Daoy (cell line): Measurements from ENCODE around the gene ST6GALNAC4. TPM values are rescaled to one million over a fixed set of nuclear protein-coding genes. Genes with fewer than 3 reads are reported as not detected.
A peak's percentile ranks its signal among the peaks of the same experiment; 100 is the strongest.

Source experiments
- DNase-seq: peaks from one replicate; pipeline ENCODE4 v3.0.0-alpha.2; 2015; ENCODE audit warnings: low read depth
- total RNA-seq: library from RNA; depleted of rRNA; stranded (reverse); fragments of >200 nt; shearing (Covaris generic); gene quantifications from 2 replicates; pipeline ENCODE4 v1.2.3, GENCODE V29; 2014

The ST6GALNAC4 gene
- total RNA-seq, 1 experiment from 2014 or later: 29.1 TPM

DNA sequence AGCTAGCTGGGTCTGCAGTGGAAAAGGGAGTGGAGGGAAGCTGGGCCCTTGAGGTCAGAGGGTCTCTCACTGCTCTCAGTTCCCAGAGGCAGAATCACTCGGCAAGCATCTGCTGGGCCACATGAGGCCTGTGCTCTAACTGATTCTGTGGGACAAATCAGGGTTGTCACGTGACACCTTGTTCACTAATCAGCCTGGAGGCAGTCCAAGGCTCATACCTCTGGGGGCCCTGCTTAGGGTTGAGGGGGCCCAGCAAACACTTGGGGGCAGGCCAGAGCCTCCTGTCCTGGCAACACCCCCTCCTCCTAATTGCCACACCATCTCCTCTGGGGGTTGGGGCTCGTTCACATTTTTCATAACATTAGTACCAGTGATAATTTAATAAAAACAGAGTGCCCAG is 29.9 kb upstream of the ST6GALNAC4 start:
- no peak for DNase-seq

DNA sequence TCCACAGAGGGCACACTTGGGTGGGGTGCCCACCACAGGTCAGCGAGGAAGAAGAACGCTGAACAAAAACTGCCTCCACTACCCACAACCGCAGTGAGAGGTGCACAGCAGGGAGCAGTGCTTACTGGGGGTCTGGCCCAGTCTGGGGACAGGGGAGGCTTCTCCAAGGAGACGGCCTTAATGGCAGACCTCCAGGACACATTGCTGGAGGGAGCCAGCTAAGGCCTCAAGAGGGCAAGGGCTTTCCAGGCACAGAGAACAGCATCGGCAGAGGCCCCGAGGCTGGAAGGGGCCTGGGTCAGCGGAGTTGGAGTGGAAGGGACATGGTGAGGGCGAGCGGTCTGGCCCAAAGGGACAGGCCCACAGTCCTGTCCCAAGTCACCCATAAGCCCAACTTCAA is 29.1 kb upstream of the ST6GALNAC4 start:
- no peak for DNase-seq

DNA sequence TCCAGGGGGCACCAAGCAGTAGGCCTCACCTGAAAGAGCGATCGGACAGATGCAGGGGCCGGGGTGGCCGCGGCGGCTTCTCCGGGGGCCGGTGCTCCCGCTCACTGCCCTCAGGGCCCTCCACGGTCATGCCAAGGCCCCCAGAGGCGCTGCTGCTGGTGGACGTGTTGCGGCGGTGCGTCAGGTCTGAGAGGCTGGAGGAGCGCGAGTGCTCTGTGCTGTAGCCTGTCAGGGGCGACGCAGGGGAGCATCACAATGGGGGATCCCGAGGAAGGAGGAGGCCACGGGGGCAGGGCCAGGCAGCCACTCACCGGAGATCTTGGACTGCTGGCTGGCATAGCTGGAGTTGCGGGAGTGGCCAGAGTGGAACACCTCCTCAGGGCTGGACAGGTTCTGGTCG is 28.5 kb upstream of the ST6GALNAC4 start:
- DNase-seq: no peak

DNA sequence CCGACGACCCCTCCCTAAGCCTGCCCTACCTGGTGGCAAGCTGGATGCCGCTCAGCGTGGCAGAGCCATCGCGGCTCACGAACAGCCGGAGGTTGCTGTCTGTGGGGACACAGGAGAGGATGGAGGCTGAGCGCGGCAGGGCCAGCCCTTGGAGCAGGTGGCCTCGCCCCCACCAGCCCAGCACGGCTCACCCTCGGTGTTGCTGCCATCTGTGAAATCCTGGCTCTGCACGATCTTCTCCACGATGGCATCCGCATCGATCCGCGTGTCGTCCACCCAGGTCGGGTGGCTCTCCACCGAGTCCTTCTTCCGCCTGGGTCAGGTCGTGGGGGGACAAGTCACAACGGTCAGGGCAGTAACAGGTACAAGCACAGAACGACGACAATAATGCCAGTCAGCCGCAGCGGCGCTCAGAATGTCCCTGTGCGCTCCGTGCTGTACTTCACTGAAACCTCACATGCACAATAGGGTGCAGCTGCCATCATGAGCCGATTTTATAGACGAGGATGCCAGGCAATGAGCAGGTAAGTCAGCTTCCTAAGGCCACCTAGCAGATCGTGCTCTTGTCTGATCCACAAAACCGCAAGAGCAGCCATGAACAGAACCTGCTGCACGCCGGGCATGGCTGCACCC is 27.9 kb upstream of the ST6GALNAC4 start:
- no peak for DNase-seq

DNA sequence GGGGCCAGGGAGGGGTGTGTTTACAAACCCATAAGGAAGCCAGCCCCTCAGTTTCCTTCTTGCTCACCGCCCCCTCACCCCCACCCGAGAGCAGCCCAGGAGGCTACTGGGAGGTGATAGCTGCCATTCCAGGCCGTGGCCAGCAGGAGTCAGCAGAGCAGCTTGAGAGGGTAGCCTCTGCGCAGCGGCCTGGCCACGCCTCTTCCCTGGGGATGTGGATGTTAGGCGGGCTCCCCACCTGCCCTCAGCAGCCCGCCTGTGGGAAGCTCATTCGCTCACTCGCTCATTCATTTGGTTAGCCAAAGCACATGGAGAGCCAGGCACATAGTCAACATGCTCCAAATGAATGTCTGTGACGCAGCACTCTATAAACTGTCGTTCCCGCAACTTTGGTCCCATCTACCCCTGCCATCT is 26.9 kb upstream of the ST6GALNAC4 start:
- DNase-seq: peak; percentile 90

DNA sequence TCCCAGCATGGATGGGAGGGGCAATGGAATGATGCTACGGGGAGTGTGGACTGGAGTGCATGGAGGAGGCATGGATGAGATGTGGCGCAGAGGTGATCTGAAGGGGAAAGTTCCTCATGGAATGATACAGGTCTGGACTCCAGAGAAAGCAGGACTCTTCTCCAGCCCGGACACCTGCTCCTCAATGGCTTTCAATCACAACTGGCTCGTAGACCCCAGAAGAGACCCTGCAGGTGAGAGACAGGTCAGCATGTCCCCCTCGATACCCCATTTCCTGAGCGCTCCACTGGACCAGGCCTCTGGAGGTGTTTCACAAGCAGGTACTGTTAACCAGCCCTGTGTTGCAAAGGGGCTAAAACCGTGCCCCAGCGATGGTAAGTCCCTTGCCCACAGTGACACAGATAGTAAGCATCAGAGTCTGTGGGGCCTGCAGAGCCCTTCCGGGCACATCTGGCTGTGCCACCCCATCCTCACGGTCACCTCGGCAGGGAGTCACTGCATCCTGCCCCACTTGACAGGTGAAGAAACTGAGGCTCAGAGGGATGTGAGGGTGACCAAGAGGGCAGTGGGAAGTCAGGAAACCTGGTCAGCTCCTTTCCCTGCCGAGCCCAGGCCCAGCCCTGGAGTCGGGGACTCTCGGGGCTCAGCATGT is 26.3 kb upstream of the ST6GALNAC4 start:
- DNase-seq: no peak

DNA sequence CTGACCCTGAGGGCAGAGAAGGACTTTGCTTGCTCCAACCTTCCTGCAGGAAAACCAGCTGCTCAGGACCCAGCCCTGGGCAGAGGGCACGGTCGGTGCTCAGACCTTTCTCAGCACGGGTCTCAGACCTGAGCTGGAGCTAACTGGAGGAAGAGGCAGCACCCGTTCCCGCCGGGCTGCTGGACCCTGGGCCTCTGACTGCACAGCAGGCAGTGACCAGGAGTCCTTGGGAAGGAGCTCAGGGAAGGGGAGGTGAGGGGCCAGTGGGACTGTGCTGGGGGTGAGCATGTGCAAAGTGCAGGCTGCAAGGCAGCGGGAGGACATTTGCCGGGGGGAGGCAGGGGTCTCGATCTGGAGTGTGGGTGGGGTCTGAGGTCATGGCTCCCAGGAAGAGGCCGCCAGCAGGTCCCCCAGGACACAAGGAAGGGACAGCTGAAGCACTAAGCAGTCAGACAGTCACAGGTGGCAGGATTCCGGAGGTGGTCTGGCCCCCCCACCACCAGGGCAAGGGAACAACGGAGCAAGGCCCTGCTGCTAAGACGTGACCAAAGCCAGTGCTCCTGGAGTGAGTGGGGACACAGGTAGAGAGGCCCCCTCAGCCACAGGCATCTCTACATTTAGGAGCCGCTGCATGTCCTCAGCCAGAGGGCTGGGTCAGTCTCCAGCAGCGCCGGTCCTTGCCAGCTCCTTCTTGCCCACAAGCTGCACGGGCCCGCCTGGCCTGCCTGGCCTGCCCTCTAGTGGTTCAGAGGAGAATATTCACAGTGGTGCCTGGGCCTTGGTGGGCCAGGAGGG is 25.6 kb upstream of the ST6GALNAC4 start:
- DNase-seq: peak; percentile 77

DNA sequence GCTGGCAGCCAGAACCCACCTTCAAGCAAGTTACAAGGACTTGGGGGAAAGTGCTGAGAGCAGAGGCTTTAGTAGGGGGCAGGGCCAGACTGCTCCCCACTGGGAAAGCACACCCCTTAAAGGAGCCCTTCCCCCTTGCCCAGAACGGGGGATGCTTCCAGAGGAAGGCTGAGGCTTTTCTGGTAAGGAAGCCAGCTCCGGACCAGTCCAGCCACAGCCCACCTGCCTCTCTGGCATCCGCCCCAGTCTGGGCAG is 25.0 kb upstream of the ST6GALNAC4 start:
- DNase-seq: no peak

DNA sequence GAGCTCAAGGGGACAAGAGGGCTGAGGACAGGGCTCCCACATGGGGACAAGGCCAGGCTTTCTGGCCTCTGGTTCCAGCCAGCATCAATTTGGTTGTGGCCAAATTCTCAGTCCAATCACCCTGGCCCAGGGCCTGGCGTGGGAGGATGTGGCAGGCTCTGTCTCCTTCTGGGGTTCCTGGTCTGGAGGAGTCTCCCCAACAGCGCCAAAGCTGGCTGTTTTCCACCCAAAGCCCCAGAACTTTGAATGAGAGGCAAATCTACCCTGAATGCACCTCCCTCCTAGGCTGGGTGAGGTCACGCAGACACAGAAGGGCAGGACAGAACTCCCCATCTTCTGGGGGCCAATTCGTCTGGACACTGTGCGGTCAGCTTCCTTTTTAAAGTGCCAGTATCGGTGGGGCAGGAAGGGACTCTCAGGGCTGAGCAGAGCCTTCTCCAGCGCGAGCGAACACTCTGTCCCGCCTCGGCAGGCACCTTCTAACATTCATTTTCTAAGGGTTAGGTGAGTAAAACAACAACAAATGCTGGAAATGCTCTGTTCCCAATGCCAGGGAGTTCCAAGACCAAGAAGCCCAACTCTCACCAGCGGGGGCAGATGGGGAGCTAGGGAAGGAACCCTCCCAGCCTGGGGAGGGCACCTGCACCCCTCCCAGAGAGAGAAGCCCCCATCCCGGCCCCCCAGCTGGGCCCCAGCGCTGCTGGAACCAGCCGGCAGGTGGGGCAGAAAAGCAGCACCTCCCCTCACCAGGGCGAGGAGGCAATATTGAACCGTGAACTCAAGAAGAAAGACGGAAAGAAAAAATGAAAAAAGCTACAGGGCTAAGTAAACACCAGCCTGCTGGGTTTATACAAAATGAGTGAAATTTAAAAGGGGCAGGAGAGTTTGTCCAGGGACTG is 24.5 kb upstream of the ST6GALNAC4 start:
- DNase-seq: no peak

DNA sequence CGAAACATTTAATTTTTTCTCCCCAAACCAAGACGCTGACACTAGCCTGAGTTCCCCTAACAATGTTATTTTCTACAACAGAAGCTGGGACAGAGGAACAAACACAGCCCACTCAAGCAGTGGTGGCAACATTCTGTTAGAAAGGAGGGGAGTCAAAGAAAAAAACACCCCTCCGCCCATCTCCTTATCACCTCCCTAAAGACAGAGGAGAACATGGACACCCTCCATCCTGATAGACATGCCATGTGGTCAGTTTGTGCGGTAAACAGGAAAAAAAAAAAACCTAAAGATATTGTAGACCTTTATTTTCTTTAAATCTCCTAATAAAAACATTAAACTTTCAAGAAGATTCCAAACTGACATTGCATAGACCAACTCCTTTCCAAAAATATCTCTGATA is 23.8 kb upstream of the ST6GALNAC4 start:
- DNase-seq: no peak

DNA sequence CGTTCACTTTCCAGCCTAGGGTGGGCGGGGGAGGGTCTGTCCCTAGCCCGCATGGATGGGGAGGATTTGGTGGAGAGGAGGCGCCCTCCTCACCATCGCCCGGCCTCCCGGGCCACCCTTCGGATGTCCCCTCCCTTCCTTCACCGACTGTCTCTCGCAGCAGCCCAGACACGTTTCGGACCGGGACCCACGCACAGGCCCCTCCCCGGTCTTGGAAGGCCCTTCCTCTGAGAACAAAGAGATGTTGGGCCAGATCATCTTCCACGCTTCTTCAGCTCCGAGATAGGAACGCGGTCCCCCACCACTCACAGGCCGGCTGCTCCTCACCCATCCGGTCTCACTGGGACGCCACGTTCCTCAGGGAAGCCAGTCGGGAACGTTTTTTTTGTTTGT is 21.5 kb upstream of the ST6GALNAC4 start:
- DNase-seq: no peak

DNA sequence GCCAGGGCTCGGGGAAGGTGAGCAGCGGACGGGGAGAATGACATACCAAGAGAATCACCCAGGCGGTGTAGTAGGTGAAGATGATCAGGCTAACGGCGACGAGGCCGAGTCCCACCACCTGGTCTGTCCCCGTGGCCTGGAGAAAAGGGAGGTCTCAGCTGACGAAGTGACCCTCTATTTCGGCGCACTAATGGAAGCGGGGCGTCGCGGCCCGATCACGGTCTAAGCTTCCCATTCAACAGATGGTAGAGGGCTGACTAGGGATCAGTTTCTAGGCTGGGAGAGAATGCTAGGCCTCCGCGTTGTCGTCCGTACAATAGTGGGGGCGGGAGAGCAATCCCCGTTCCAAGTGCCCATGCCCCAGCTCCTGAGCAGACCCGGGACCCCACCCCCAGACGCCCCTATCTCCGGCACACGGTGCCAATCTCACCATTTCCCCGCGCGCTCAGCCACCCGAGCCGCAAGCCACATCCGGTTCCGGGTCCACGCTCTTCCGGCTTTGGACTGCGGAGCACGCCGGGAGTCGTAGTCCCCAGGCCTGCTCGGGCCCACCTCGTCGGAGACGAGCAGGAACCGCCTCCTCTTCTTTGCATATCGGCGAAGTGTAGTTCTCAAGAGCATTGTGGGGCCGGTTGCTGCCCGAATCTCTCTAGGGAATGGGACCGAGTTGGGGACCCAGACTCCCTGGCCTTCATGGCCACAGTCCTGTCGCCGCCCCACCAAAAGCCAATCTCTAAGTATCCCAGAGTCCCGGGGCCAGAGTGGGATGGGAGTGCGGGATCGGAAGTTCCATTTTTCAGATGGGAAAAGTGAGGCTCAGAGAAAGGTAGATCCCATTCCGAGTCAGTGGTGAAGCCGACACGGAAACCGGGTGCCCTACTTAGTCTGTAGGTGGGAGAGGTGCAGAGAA is 20.8 kb upstream of the ST6GALNAC4 start, which contains the start of gene DPM2:
Gene DPM2 (minus strand): TSS at position 467 of the 910 bp plus-strand sequence. CDS start 34 bp downstream, at position 433.
- peak; percentile 95 for DNase-seq

DNA sequence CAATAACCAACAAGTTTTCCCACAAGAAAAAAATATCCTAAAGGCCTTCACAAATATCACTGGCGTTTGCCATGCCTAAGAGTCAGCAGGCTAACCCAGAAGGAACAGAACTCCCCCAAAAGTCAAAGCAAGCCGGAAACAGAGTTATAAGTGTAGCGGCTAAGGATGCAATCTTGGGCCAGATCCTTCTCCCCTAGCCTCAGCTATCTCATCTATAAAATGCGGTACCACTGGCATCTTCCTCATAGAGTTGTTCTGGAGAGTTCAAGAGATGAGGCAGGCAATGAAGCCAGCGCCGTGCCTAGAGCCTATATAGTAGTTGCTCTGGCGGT is 20.2 kb upstream of the ST6GALNAC4 start:
- no peak for DNase-seq

DNA sequence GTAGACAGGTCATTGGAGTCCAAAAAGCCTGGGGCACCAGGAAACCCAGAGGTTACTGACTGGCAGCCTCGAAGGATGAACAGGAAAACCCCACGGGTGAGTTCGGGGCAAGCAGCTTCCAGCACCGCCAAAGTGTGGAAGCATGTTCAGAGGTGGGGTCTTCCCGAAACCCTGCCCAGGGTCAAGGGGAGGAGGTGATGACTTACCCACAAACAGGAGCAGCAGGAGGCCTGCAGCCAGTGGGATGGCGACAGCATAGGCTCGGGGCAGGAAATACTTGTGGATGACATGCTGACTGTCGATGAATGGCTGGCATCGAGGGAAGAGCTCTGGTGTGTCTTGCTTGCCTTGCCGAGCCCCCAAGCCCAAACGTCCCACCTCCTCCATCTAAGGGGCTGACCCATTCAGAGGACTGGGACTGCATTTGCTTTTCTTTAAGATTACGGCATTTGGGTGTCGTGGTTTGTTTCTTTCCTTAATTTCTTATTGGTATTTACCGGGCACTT is 19.6 kb upstream of the ST6GALNAC4 start:
- DNase-seq: no peak

DNA sequence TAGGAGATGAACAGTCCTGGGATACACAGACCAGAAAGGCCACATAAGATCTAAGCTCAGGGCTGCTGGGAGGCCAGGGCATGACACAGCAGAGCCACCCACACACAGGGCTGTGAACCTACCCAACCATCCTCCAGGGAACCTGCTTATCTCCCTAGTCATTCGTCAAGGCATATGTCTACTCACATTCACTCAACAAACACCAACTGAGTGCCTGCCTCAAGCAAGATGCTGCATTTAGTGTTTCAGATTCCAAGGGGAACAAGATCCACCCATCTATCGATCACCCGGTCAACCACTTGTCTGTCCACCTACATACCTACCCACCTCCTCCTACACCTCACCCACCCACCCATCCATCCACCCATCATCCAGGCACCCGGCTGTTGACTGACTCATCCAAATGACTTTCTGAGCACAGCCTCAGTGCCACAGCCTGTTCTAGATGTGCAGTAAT is 19.0 kb upstream of the ST6GALNAC4 start:
- DNase-seq: no peak

DNA sequence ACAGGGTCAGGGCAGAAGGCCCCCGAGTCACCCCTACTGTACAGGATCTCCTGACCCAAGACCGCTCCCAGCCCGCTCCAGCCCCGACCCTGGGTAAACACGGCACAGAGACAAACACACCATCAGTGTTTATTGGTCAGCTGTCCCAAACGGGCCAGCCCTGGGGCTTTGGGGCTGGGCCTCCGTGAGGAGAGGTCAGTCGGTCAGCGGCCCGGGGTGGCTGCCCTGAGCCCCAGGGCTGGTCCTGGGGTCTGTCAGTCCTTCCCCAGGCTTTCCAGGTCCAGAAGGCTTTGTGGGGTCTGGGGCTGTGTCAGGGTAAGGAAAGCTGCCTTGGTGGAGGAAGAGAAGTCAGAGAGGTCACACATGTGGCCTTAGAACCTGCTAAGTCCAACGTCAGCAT is 18.1 kb upstream of the ST6GALNAC4 start:
- DNase-seq: no peak

DNA sequence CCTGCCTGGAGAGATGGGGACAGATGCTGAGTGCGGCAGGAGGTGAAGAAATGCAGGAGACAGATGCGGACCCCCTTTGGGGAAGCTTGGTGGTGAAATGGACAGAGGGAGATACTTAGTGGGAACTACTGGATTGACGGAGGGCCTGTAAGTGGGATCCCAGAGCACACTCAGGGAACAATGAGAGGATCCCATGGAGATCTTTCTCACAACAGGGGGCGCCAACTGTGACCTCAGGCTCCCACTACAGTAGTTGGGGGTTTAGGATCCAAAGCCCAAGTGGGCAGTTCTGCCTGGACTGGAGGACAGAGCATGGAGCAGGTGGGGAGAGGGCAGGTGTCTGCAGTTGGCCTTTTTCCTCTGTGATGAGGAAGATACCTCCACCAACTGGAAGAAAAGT is 17.4 kb upstream of the ST6GALNAC4 start:
- no peak for DNase-seq

DNA sequence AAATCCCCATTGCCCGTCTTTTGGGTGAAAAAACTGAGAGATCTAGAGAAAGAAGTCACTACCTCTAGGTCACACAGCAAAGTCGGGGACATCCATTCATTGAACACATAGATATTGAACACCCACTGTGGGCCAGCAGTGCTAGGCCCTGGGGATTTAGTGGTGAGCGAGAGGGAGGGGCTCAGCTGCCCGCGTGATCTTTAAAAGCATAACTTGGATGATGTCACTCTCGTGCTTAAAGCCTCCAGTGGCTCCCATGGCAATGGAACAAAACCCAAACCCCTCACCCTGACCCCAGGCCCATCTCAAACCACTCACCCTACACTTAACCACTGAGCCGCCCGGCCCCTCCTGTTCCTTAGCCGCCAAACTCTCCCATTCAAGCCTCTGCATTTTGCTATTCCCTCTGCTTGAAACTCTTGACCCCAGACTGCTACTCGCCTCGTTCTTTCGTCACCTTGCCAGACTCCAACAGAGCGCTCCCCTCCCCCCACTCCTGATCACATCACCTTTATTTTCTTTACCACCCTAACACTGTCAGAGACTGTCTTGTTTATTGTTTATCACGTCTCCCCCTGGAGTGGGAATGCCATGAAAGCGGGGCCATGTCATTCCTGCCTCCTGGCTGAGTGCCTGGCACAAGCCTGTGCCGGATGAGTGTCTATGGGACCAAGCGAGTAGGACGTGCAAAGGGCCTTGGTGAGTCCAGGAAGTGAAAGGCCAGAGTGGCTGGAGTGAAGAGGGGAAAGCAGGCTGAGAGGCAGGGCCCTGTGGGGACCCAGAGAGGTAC is 14.4 kb upstream of the ST6GALNAC4 start:
- peak; percentile 84 for DNase-seq

DNA sequence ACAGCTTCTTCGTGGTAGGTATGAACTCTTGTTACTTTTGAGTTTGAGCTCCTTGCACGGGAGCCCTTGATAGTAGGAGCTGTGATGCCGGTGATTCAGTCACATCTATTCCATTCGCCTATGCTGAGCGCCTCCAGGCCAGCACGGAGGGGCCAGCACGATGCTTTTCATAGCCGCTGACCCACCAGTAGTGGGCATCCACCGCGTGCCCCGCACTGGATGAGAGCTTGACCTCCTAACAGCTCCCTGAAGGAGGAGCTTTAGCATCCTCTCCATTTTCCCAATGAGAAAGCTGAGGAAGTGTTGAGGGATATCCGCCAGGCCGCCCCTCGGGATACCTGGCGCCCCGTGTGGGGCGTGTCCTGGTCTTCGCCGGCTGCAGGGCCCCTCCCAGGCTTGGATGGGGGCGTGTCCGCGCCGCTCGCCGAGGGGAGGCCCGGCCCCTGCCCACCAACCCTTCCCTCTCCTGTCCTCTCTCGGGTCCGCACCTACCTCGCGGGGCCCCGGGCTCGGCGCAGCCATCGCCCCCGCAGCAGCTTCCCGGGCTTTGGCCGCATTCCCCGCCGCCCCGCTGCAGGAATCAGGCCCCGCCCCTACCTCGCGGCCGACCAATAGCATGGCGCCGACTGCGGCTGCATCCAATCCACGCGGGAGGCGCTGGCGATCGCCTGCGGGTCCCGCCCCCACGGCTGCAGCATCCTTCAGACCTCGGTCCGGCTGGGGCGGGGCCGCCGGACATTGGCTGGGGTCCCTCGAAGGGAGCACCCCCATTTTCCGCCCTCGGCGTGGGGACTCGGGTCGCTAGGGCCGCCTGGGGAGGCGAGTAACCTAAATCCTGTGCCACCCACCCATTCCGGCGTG is 13.6 kb upstream of the ST6GALNAC4 start, which contains the start of gene PIP5KL1:
Gene PIP5KL1 (minus strand): TSS at position 547 of the 861 bp plus-strand sequence. CDS start 25 bp downstream, at position 522.
- DNase-seq: peak; percentile 95
